Measurements from ENCODE around the gene CD163.
"Not testable (repeated sequence)": the region's sequence is repeated elsewhere in the genome, so short reads cannot be mapped to it uniquely, and the experiment has no call there.

Gene CD163

DNA sequence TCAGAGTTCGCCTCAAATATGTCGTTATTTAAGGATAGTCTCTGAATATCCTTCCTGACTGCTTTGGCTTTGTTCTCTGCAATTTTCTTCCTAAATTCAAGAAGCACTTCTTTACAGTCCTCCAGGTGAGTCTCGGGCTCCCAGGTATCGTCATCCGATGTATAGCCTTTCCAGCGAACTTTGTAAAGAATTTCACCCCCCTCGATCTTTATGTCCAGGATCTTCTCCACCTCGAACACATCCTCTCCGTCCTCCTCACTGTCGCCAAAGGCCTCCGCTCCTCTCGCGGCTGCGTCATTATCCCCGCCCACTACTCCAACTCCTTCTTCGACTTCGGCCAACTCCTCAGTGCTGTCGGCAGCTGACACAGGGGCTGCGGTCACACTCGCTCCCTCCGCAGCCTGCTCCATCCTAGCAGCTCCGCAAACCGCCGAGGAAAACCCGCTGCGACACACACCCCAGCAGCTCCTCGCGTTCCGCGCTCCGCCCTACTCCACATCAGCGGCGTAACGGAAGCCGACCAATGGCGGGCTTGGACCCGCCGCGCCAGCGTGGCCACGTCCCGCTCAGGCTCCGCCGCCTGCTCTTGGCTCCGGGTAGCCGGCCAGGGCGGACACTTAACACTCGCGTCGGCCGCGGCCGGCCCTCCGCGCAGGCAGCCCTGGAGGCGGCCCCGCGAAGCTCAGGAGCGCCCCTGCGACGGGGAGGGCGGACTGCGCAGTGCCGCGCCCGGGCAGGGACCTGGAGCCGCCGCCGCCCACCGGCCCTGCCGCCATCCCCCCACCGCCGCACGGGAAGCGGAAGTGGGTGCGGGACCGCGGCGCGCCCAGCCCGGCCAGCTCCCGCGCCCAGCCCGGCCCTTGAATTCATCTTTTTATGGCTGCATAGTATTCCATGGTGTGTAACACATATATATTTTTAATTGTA, 63.7 kb downstream of the CD163 start:
- Histone ChIP-seq H3K9me3 (ENCODE audit: control insufficient read depth, insufficient read depth, low read depth, low read length) (no peaks in the 10 kb centered on the region), H3K27ac (ENCODE audit: extremely low read depth, low read depth, low read length) (peak overlapping the region; percentile 77; the same call in 1 of the 2 replicates), H3K4me1 (ENCODE audit: control insufficient read depth, insufficient read depth, low read length) (no peaks in the 10 kb centered on the region; the same call in 1 of the 2 replicates), H3K36me3 (ENCODE audit: control insufficient read depth in 2 of 2, insufficient read depth in 1 of 2, low read length in 2 of 2) (no peaks in the 10 kb centered on the region), H3K4me3 (ENCODE audit: low read depth, low read length) (peak overlapping the region; percentile 42)
- TF ChIP-seq ZNF394 (tag by site-specific recombination; IDR thresholded peaks at IDR 0.05; ENCODE audit: borderline replicate concordance) (no peak), SP3 (tag by site-specific recombination; IDR thresholded peaks at IDR 0.05) (peak; percentile 43; the same call in 1 of the 2 replicates), ZNF350 (tag by site-specific recombination; IDR thresholded peaks at IDR 0.05) (0 out of 2 replicates have a peak, but pooled peaks have one; percentile 26), SP2 (tag by site-specific recombination; IDR thresholded peaks at IDR 0.05) (peak; percentile 63), ZNF785 (tag by site-specific recombination; IDR thresholded peaks at IDR 0.05) (no peak), ZBTB11 (tag by site-specific recombination; conservative IDR thresholded peaks at IDR 0.05; ENCODE audit: low read depth) (peak; percentile 79), YY1 (tag by site-specific recombination; IDR thresholded peaks at IDR 0.05) (peak; percentile 31; the same call in 1 of the 2 replicates), ZNF585B (tag by site-specific recombination; IDR thresholded peaks at IDR 0.05) (no peak), ZNF473 (tag by site-specific recombination; IDR thresholded peaks at IDR 0.05) (no peak), ZBTB20 (tag by site-specific recombination; IDR thresholded peaks at IDR 0.05) (peak; percentile 46; the same call in 1 of the 2 replicates), ZNF146 (tag by site-specific recombination; IDR thresholded peaks at IDR 0.05) (0 out of 2 replicates have a peak, but pooled peaks have one; percentile 6), ZBTB8A (tag by site-specific recombination; IDR thresholded peaks at IDR 0.05) (peak; percentile 32; the same call in 1 of the 2 replicates), YY2 (tag by site-specific recombination; IDR thresholded peaks at IDR 0.05) (no peak; the same call in 1 of the 2 replicates), ZNF549 (tag by site-specific recombination; IDR thresholded peaks at IDR 0.05) (0 out of 2 replicates have a peak, but pooled peaks have one; percentile 15), ZNF600 (tag by site-specific recombination; IDR thresholded peaks at IDR 0.05) (peak; percentile 85), ZBTB17 (tag by site-specific recombination; IDR thresholded peaks at IDR 0.05) (peak; percentile 78), KLF8 (tag by site-specific recombination; IDR thresholded peaks at IDR 0.05) (0 out of 2 replicates have a peak, but pooled peaks have one; percentile 33)
- TF ChIP-seq, protein P1, sequence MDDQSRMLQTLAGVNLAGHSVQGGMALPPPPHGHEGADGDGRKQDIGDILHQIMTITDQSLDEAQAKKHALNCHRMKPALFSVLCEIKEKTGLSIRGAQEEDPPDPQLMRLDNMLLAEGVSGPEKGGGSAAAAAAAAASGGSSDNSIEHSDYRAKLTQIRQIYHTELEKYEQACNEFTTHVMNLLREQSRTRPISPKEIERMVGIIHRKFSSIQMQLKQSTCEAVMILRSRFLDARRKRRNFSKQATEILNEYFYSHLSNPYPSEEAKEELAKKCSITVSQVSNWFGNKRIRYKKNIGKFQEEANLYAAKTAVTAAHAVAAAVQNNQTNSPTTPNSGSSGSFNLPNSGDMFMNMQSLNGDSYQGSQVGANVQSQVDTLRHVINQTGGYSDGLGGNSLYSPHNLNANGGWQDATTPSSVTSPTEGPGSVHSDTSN (CRISPR knock-in tag; IDR thresholded peaks at IDR 0.05) = peak; percentile 68; the same call in 1 of the 2 replicates
- TF ChIP-seq, protein P2, sequence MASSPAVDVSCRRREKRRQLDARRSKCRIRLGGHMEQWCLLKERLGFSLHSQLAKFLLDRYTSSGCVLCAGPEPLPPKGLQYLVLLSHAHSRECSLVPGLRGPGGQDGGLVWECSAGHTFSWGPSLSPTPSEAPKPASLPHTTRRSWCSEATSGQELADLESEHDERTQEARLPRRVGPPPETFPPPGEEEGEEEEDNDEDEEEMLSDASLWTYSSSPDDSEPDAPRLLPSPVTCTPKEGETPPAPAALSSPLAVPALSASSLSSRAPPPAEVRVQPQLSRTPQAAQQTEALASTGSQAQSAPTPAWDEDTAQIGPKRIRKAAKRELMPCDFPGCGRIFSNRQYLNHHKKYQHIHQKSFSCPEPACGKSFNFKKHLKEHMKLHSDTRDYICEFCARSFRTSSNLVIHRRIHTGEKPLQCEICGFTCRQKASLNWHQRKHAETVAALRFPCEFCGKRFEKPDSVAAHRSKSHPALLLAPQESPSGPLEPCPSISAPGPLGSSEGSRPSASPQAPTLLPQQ (tag by site-specific recombination; IDR thresholded peaks at IDR 0.05) = 0 out of 2 replicates have a peak, but pooled peaks have one; percentile 29
- TF ChIP-seq, protein P3, sequence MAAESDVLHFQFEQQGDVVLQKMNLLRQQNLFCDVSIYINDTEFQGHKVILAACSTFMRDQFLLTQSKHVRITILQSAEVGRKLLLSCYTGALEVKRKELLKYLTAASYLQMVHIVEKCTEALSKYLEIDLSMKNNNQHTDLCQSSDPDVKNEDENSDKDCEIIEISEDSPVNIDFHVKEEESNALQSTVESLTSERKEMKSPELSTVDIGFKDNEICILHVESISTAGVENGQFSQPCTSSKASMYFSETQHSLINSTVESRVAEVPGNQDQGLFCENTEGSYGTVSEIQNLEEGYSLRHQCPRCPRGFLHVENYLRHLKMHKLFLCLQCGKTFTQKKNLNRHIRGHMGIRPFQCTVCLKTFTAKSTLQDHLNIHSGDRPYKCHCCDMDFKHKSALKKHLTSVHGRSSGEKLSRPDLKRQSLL (tag by site-specific recombination; IDR thresholded peaks at IDR 0.05) = peak; percentile 62
- TF ChIP-seq, protein P4, sequence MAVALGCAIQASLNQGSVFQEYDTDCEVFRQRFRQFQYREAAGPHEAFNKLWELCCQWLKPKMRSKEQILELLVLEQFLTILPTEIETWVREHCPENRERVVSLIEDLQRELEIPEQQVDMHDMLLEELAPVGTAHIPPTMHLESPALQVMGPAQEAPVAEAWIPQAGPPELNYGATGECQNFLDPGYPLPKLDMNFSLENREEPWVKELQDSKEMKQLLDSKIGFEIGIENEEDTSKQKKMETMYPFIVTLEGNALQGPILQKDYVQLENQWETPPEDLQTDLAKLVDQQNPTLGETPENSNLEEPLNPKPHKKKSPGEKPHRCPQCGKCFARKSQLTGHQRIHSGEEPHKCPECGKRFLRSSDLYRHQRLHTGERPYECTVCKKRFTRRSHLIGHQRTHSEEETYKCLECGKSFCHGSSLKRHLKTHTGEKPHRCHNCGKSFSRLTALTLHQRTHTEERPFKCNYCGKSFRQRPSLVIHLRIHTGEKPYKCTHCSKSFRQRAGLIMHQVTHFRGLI (tag by site-specific recombination; IDR thresholded peaks at IDR 0.05) = peak; percentile 76; the same call in 1 of the 2 replicates
- TF ChIP-seq, protein P5, sequence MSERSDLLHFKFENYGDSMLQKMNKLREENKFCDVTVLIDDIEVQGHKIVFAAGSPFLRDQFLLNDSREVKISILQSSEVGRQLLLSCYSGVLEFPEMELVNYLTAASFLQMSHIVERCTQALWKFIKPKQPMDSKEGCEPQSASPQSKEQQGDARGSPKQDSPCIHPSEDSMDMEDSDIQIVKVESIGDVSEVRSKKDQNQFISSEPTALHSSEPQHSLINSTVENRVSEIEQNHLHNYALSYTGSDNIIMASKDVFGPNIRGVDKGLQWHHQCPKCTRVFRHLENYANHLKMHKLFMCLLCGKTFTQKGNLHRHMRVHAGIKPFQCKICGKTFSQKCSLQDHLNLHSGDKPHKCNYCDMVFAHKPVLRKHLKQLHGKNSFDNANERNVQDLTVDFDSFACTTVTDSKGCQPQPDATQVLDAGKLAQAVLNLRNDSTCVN (tag by site-specific recombination; optimal IDR thresholded peaks at IDR 0.05) = peak; percentile 65
- ChIA-PET CTCF (interaction anchor here (0.5 to 1.3 kb wide), 3 partner anchors 26 to 219 kb away, joined by 4 read pairs; no protein-coding TSS in a partner anchor), POLR2A (interaction anchor here (0.6 to 0.8 kb wide), 3 partner anchors 215 to 1156 kb away, joined by 3 to 5 read pairs (median 4); no protein-coding TSS in a partner anchor)

GRCh38 chr12:7438291-7438995, 65.1 kb downstream of the CD163 start:
- H3K27ac ChIP-seq (ENCODE audit: extremely low read depth, low read depth, low read length); POLR2A ChIA-PET; CTCF ChIA-PET: not testable (repeated sequence)

More at GRCh38 chr12:7438291-7438995, 65.1 kb downstream of the CD163 start:
- H3K9me3 ChIP-seq (ENCODE audit: control insufficient read depth, insufficient read depth, low read depth, low read length); H3K36me3 ChIP-seq (ENCODE audit: control insufficient read depth in 2 of 2, insufficient read depth in 1 of 2, low read length in 2 of 2); H3K4me1 ChIP-seq (ENCODE audit: control insufficient read depth, insufficient read depth, low read length); H3K4me3 ChIP-seq (ENCODE audit: low read depth, low read length): not testable (repeated sequence)
